VCaP (cell line): ENCODE measurements around the gene STK10.
A peak's percentile ranks its signal among the peaks of the same experiment; 100 is the strongest.

Experiments
- H3K27ac ChIP-seq: fragments of 450-650 bp; 2 replicates; pipeline ENCODE4 v1.5.1; 2017
- TF ChIP-seq, protein P1 (sequence below): fragments of 450-650 bp; conservative IDR thresholded peaks from 2 replicates; pipeline ENCODE4 v1.5.1; 2017; ENCODE audit warnings: mild to moderate bottlenecking, moderate library complexity

The STK10 gene

DNA sequence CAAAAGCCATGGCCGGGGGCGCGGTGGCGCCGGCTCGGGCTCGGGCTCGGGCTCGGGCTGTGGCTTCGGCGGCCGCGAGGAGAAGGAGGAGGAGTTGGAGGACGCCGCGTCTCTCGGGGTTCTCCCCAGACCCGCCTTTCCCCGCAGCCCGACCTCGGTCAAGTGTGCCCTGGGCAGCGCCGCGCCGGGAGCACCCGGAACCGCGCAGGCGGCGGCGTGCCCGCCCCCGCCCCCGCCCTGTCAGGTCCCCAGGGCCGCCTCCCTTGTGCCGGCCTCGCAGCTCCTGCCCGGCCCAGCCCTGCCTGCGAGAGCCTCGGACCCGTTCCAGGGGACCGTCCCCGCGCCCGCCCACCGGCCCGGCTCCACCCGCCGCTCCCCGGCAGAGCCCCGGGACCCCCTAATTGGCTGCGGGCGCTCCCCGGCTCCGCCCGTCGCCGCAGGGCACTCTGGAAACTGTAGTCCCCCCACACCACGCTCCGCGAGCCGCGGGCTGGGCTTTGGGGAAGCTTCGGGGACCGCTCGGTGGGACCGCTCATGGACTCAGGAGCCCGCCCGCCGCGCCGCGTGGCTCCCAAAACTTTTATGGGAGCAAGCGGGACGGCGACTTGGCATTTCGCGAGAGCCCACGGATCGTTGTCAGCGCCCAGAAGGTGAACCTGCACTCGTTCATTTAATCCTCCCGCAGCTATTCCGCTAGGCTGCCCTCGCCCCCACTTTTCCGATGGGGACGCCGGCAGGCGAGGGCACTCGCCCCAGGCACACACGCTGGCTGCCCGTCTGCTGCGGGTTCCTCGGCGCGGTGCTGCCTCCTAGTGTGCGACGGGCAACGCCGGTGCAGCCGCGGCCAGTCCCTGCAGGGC is at the start of gene STK10:
Gene STK10, minus strand, starts transcription at position 192 of the 860 bp plus-strand sequence. Its CDS starts 182 bp downstream, at position 10.
- H3K27ac ChIP-seq, result peak within 1 kb of the TSS; percentile 69

DNA sequence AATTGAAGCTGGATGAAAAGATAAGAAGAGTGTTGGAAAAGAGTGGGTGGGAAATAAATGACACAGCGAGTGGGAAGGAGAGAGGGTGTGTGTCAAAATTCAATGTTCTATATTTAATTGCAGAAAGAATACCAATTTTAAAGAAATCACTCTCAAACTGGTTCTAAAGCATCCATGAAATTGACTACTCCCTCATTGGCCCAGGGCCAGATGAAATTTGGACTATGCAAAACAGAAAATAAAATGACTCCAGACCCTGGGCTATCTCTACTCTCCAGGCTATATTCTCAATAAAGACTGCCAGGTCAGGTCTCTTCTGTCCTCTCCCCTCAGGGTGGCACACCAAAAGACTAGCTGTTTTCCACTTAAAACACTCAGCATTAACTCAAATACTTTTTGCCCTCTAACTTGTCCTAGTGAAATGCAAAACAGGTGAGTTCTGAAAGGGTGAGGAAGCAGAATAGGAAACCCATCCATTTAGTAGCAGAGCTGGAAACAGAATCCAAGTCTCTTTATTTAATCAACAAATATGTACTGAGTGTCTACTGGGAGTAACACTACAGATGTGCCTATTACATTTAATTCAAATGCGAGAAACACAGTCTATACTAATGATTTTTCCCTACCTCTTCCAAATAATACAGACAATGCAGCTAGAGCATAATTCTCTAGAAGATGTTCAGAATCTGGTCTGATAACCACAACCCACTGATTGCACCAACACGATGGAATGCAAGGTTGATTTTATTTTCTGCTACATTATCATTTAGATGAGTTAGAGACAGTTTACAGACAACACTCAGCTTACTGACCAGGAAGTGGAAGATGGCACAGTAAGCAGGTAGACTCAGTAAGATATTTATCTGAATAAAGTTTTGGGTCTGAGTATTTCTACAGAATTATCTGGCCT is 48.1 kb upstream of the STK10 start:
- H3K27ac ChIP-seq, result no peak overlapping the region; the same call in 1 of the 2 replicates
- TF ChIP-seq, protein P1, sequence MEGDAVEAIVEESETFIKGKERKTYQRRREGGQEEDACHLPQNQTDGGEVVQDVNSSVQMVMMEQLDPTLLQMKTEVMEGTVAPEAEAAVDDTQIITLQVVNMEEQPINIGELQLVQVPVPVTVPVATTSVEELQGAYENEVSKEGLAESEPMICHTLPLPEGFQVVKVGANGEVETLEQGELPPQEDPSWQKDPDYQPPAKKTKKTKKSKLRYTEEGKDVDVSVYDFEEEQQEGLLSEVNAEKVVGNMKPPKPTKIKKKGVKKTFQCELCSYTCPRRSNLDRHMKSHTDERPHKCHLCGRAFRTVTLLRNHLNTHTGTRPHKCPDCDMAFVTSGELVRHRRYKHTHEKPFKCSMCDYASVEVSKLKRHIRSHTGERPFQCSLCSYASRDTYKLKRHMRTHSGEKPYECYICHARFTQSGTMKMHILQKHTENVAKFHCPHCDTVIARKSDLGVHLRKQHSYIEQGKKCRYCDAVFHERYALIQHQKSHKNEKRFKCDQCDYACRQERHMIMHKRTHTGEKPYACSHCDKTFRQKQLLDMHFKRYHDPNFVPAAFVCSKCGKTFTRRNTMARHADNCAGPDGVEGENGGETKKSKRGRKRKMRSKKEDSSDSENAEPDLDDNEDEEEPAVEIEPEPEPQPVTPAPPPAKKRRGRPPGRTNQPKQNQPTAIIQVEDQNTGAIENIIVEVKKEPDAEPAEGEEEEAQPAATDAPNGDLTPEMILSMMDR, result no peak

More for the DNA sequence above, at the start of gene STK10:
- TF ChIP-seq, protein P1, result peak; percentile 95

DNA sequence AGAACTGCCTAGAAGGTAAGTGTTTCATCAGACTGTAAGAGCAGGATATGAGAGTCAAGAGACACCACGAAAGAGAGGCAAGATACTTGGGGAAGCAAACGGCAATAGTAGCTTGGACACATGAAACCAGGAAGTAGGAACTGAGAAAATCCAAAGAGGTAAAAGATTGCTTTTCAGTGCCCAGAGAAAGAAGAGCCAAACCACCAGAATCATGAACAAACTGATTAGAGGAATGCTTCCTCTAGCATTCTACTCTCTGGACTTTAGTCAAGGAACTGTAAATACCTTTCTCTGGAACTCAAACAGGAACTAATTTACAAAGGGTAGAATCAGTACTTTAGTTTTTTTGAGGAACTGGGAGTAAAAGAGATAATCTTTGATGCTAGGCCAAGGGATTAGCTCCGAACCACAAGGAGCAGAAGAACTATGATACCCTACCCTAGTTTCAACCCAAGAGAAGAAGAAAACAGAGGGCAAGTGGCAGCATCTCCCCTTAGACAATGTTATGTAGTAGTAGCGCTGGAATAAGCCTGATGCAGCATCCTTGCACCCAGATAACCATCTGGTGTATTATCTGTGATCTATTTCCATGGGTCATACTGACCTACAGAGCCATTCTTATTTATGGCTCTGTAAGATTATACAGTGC is 47.2 kb upstream of the STK10 start:
- H3K27ac ChIP-seq, result no peak overlapping the region
- TF ChIP-seq, protein P1, result no peak

DNA sequence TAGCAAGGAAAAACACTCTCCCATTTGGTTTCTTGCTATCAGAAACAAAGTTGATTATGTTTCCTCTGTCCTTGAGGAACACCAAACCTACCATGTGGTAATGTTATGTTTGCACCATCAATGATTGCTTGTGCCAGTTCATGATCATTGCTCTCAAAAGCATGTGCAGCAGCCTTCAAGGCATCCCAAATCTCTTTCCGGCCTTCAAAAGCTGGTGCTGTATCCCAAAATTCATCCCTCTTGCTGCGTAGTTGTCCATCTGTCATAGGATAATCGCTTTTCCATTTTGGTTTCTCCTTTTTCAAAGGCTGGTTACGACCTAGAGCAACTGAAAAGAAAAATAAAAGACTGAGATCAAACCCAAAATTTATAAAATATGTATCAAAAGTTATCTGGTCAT is 46.0 kb upstream of the STK10 start:
- no peak overlapping the region for H3K27ac ChIP-seq
- TF ChIP-seq, protein P1, result no peak

GRCh38 chr5:172229904-172230303 is 41.9 kb upstream of the STK10 start:
- no peak overlapping the region for H3K27ac ChIP-seq
- TF ChIP-seq, protein P1, result no peak

DNA sequence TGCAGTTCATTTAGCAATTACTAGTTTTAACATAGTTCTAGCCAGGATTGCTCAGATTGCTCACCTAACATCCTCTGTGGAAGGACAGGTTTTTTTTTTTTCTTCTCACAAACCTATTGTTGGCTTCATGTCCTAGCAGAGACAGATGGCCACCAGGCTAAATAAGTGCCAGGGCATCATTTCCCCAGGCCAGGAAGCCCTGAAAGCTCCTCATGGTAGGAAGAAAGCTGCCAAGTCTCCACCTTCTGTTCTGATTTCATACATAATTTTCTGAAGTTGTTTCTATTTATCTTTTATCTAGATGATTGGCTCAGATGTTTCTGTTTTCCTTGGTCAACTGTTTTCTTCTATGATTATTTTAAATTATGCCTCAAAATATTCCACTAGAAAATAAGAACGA is 37.0 kb upstream of the STK10 start:
- TF ChIP-seq, protein P1, result no peak
- no peak overlapping the region for H3K27ac ChIP-seq
